H1 (cell line): Measurements from ENCODE around the gene SEC14L6.

Experiments used
- EZH2 ChIP-seq: fragments of 200-600 bp; sonication (generic); IDR thresholded peaks from 2 replicates; pipeline ENCODE4 v1.7.1; 2012; ENCODE audit warnings: low read depth, mild to moderate bottlenecking, moderate library complexity, low read length, inconsistent platforms; ENCODE audit not compliant: severe bottlenecking
- POLR2A ChIP-seq, 2 experiments: IDR thresholded peaks; 1 replicate in 1 of 2; 2 replicates in 1 of 2; pipeline ENCODE4 v1.6.1; 2011; ENCODE audit warnings: low read depth in 2 of 2, low read length in 2 of 2, mild to moderate bottlenecking in 2 of 2; ENCODE audit errors: control extremely low read depth in 1 of 2
- RAD21 ChIP-seq, 2 experiments: IDR thresholded peaks in 1 of 2; conservative IDR thresholded peaks in 1 of 2; 2 replicates each; pipeline ENCODE4 v1.6.1; 2011; ENCODE audit warnings: low read depth in 2 of 2, low read length in 2 of 2, improper control_type of control experiment in 1 of 2, inconsistent platforms in 1 of 2, mild to moderate bottlenecking in 1 of 2, moderate library complexity in 1 of 2
- RFX5 ChIP-seq: IDR thresholded peaks from 2 replicates; pipeline ENCODE4 v1.6.1; 2011; ENCODE audit warnings: low read depth, low read length, improper control_type of control experiment, borderline replicate concordance

- no peak for TF ChIP-seq EZH2
- no peak for TF ChIP-seq POLR2A (IDR thresholded peaks at IDR 0.05; ENCODE audit: control extremely low read depth in 1 of 2, low read depth in 2 of 2, low read length in 2 of 2)
- no peak for TF ChIP-seq RAD21 (IDR thresholded peaks at IDR 0.05 in 1 of 2, conservative IDR thresholded peaks at IDR 0.05 in 1 of 2; ENCODE audit: low read depth in 2 of 2, low read length in 2 of 2)
- no peak for TF ChIP-seq RFX5
Measured at GRCh38 chr22:30526656-30527055, 19.9 kb downstream of the SEC14L6 start.
